ENCODE data around the gene CRYAA.
"Not testable (repeated sequence)": the region's sequence is repeated elsewhere in the genome, so short reads cannot be mapped to it uniquely, and the experiment has no call there.

The CRYAA gene

DNA sequence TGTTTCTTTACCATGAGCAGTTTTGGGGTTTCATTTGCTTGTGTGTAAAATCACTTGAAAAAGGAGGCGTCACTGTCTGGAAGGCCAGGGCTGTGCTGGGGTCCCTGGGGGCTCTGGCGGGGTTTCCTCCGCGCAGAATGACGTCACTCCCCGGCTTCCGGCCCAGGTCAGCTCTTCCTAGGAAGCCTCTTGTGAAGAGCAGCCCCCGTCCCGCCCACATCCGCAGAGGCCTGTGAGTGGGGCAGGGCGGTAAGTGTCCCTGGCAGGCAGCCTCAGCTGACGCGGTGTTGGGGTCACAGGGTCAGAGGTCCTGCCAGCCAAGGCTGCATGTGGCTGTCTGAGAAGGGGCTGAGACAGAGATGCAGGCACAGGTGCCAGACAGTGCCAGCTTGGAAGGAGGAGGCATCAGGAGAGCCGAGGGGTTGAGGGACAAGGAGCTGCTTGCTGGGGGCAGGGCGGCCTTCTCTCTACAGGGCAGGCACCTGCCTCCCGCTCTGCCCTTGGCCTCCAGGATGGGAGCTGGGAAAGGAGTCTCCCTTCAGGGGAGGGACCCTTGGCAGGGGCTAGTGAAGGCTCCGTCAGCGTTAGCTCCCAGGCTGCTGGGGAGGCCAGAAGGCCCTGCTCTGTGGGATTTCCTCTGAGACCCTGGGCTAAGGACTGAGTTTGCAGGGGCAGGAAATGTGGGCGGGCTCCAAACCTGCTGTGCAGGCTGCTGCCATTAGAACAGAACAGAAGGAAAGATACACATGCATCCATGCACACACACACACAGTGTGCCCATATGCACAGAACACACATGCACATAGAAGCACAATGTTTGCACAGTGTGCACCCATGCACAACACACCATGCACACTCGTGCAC, 8.5 kb downstream of the CRYAA start:
- DNase-seq (ENCODE audit: low read depth in 2 of 2): not testable (repeated sequence)

DNA sequence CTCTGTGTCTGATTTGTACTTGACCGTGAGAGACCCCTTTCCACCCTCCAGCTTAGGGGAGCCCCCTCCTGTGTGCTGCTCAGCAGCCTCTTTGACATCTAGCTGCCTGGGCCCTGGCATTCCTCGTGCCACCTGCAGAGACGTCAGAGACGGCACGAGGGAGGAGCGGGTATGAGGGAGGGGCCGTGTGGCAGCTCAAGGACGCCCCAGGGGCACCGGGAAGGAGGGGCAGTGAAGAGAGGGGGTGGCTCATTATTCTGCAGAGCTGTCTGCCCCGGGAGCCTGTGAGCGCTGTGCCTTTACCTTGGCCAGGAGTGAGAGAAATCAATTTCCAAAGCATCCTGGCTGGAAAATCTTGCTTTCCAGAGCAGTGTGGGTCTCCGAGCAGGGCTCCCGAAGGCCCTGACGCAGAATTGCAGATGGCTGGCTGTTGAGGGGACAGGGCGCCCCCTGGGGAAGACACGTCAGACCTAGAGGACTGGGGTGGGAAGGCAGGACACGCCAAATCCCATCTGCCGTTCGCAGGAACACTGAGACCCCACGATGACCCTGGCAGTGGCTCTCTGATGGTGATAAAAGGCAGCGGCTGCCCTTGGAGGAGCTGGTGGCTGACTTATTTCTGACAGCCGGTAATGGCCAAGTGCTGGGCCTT, 9.5 kb downstream of the CRYAA start:
- not testable (repeated sequence) for DNase-seq (ENCODE audit: low read depth in 2 of 2)

DNA sequence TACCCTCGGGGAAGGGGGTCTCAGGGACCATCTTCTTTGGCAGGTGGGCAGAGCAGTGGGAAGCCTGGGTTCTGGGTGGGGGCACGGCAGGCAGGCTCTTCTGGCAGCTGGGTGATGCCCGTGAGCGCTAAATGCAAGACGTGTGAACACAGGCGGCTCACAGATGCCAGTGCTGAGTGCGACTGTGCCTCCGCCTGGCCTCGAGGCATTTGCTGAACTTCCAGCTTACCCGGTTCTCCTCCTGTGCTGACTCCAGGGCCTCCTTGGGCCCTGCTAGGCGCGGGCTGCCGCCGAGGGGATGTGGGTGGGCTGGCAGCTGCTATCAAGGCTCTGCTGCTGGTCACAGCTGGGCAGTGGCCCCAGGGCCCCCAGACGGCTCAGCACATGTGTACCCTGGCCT, 12.2 kb downstream of the CRYAA start:
- DNase-seq (ENCODE audit: low read depth in 2 of 2): not testable (repeated sequence)

DNA sequence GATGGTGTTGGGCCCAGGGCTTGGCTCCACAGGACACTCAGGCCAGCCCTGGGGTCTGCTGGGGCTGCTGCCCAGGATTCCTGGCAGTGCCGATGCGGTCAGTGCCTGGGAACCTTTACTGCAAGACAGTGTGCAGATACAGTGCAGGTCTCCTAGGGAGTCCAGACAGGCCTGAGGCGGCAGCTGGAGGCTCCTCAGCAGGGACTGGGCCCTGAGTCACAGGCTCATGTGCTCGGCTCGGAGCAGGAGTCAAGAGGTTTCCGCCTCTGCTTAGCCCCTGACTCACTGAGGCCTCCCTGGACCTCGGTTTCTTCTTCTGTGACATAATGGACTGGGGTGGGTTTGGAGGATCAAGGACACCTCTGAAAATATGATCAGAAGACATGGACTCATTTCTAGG, 18.5 kb downstream of the CRYAA start:
- DNase-seq (ENCODE audit: low read depth in 2 of 2): not testable (repeated sequence)

DNA sequence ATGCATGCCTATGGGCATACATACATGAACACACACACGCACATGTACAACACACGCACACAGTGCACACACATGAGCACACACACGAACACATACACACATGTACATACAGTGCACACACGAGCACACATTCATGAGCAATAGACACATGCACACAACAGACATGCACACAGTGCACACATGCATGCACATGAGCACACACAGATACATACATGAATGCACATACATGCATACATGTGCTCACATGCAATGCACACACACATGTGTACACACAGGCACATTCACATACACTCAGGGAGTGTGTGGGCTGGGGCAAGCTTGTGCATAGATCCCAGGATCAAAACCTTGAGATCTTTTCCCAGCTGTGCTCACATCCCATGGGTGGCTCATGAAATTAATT, 18.9 kb downstream of the CRYAA start:
- no peak for DNase-seq (ENCODE audit: low read depth in 2 of 2)

DNA sequence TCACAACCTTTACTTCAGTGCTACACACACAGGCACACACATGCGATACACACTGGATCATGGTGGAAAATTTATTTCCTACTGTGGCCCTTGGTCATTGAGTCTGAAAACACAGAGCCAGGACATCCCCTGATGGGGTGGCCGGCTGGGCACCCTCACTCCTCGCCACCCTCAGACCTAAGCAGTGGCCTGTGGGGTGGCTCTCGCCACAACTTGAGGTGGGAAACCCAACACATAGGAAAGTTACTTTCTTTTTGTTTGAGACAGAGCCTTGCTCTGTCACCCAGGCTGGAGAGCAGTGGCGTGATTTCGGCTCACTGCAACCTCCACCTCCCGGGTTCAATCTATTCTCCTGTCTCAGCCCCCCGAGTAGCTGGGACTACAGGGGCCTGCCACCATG, 19.4 kb downstream of the CRYAA start:
- no peak for DNase-seq (ENCODE audit: low read depth in 2 of 2)

DNA sequence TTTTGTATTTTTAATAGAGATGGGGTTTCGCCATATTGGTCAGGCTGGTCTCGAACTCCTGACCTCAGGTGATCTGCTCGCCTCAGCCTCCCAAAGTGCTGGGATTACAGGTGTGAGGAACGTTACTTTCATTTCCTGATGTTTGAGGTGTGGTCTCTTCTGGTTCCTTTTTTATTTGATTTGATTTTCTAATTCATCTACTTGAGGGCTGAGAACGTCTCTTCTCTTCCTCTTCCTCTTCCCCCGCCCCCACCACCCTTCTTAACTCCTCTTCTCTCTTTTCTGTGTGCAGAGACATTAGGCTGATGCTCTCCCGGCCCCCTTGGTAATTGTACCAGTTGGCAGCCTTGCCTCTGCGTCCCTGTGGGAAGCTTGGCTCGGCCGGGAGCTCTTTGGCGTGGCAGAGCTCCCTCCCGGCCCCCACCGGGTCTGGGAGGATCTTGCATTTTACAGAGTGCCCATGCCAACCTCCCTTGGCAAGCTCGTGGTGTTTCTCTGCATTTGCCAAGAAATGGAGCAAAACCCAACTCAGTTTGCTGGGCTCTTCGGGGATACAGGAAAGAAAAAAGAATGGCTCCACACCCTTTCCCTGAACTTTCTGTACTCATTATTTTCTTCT, 19.9 kb downstream of the CRYAA start:
- DNase-seq (ENCODE audit: low read depth in 2 of 2): no peak

DNA sequence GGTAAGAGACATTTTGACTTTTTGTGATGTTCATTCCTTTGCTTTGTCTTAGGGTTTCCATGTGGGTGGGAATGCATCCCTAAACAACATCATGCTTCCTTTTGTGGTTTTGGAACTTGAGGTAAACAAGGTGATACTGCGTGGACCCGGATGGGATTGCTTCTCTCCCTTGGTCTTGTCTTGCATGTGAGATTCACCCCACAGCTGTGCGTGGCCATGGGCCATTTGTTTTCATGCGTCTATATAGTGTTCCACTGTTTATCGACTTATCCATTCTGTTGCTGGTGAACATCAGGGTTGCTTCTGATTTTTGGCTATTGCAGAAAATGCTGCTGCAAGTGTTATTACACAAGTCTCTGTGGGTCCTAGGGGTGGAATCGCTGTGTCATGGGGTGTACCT, 21.1 kb downstream of the CRYAA start:
- no peak for DNase-seq (ENCODE audit: low read depth in 2 of 2)

DNA sequence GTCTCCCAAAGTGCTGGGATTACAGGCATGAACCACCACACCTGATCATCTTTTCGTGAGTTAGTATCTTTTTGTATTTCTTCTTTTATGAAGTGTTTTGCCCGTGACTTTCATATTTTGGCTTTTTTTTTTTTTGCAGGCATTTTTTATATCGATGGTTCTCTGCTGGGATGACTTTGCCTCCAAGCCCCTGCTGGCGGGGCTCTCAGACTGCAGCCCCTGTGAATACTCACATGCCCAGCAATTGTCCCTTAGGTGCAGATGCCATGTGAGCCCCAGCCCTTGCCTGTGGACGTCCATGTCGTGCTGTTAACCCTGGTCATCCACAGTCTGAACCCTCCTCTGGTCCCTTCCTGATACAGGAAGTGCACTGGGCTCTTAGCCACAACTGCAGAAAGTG, 21.7 kb downstream of the CRYAA start:
- DNase-seq (ENCODE audit: low read depth in 2 of 2): no peak

DNA sequence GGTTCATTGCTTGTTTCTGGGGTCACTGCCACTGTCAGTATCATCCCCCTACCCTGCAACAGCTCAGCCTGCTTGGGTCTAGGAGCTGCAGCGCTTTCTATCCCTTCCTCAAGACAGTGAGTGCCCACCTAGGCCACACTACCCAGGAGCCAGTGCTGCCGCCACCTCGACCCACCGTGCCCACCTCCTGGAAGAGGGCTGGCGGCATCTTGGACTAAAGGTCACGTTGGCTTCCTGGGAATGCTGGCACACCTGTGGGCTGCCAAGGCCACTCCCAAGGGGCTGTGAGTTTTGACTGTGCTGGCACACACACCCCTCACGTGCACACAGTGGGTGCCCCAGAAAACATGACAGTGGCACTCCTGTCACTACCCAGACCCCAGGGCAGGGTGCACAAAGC, 22.1 kb downstream of the CRYAA start:
- DNase-seq (ENCODE audit: low read depth in 2 of 2): no peak

DNA sequence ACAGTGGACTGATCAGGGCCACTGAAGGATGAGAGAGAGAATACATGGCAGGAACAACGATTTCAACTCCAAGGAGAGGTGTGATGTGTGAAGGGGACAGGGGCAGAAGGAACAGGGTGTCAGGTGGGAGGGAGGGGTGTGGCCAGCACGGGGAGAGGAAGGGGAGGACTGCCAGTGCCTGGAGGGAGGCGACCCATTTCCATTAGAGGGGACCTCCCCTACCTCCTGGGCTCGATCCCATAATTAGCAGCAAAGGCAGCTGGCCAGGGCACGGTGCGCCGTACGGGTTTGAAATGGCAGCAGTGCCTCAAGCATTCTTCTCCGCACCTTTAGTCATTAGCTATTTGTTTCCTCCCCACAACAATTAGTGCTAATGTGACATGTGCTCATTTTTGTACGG, 22.7 kb downstream of the CRYAA start:
- no peak for DNase-seq (ENCODE audit: low read depth in 2 of 2)

DNA sequence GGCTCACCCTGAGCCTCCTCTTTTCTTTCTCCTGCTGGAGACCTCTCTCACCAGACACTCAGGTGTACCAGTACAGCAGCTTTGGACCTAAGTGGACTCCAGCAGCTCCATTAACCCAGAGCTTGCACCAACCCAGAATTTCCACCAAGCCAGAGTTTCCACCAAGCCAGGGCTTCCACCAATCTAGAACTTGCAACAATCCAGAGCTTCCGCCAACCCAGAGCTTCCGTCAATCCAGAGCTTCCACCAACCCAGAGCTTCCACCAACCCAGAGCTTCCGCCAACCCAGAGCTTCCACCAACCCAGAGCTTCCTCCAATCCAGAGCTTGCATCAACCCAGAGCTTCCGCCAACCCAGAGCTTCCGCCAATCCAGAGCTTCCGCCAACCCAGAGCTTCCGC, 23.2 kb downstream of the CRYAA start:
- no peak for DNase-seq (ENCODE audit: low read depth in 2 of 2)

DNA sequence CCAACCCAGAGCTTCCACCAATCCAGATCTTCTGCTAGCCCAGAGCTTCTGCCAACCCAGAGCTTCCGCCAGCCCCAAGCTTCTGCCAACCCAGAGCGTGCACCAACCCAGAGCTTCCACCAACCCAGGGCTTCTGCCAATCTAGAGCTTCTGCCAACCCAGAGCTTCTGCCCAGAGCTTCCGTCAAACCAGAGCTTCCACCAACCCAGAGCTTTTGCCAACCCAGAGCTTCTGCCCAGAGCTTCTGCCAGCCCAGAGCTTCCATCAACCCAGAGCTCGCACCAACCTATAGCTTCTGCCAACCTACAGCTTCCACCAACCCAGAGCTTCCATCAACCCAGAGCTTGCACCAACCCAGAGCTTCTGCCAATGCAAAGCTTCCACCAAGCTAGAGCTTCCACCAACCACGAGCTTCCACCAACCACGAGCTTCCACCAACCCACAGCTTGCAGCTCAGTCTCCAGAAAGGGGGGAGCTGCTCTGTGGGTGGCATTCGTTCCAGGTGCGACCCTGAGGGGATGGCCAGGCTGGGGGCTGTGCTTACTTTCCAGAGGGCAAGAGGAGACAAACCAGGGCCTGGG, 23.8 kb downstream of the CRYAA start:
- no peak for DNase-seq (ENCODE audit: low read depth in 2 of 2)

DNA sequence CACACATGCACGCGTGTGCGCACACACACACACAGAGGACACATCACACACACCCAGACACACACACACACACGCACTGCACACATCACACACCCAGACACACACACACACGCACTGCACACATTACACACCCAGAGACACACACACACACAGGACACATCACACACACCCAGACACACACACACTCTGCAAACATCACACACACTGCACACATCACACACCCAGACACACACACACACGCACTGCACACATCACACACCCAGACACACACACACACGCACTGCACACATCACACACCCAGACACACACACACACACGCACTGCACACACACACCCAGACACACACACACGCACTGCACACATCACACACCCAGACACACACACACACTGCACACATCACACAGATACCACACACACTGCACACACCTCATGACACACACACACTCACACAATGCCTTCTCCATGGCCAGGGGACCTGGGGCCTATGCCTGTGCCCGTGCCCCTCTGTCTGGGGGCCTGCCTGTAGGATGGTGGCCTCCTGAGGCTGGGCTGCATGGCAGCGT, 24.4 kb downstream of the CRYAA start:
- DNase-seq (ENCODE audit: low read depth in 2 of 2): no peak

DNA sequence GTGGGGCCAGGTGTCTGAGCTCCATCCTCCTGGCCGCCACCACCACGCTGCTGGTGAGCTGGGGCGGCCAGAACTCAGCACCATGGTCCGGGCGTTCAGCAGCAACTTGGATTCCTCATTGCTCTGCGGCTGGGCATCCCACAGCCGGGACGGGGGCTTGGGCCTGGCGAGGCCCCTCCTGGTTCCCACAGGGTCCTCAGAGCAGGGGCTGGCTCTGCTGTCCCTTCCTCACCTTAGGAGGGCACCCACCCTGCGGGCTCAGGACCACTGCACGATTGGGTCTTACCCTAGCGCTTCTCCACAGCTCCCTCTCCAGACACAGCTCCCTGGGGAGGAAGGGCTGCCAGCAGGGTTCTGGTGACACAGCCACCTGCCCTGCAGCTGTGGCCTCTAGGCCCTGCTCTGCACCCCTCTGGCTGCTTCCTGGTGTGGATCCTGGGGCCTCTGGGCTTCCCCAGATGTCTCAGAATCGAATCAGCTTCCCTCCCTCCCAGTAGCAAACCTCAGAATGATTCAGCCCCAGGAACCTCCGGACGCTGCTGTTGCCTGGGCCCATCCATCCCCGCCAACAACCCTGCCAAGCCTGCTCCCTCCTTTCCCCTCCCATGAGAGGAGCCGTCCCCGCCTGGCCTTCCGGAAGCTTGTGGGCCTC, 25.0 kb downstream of the CRYAA start:
- no peak for DNase-seq (ENCODE audit: low read depth in 2 of 2)

DNA sequence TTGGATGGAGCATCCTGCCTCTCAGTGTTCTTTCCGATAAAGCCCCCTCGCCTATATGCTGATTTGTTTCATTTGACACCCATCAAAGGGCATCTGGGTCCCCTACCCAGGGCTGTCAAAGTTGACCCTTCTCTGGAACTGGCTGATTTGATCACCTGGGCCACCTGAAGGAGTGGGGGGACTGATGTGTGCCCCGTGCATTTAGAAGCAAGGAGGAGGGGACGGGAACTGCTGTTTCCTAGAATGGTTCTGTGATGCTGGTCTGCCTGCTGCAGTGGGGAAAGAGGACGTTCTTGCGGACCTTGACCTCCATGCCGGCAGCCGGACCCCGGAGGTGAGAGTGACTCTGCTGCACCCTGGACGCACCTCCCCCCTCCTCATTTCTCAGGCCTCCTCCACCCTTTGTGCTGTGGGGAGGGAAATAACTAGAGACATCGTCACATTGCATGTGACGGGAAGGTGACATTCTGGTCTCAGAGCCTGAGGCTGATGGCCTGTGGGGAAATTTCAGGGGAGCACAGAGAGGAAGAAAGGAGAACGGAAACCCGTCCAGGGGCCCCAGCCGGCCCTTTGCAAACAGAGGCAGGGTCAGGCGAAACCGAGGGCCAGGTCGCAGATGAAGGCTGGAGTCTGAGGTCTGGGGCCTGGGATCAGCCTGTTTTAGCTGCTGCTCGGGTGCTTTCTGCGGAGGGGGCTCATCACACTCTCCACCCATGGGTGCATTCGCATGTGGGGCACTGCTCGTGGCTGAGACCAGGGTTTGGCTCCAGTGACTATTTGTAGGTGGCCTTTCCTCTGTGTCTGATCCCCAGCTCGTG, 25.7 kb downstream of the CRYAA start:
- DNase-seq (ENCODE audit: low read depth in 2 of 2): no peak

DNA sequence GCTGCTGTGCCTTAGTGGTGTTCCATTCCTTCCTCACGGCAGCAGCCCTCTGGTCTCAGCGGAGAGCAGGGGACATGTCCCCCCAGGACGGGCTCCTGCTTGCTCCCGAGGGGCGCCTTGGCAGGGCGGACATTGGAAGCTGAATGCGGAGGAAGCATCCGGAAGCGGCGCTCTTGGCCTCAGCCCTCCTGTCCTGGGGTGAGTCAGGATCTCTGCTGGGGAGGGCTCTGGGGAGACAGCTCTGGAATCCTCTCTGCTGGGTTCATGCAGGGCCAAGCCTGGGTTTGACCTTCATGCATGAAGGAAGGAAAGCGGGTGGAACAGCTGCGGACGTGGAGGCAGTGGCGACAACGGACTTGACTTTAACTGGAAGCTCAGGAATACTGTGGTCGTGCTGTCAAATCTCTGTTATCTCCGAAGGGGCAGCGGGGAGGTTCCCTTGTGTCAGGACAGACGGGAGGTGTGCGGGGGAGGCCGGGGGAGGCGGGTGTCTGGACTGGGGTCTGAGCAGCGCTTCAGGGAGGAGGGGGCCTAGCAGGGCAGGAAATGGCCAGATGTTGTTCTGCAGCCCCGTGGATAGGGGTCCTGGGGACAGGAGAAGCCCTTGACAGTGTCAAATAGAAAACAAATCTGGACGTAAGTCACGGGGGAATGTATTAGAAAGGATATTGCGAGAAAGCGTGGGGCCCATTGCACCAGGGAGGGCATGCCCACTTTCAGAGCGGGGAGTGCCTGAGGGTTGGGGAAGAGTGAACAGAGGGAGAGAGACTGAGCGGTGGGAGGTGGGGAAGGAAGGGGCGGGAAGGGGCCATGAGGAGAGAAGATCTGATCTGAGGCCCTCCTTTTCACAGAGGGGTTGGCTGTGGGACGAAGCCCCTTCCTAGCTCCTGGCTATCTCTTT, 26.6 kb downstream of the CRYAA start:
- DNase-seq (ENCODE audit: low read depth in 2 of 2): no peak

DNA sequence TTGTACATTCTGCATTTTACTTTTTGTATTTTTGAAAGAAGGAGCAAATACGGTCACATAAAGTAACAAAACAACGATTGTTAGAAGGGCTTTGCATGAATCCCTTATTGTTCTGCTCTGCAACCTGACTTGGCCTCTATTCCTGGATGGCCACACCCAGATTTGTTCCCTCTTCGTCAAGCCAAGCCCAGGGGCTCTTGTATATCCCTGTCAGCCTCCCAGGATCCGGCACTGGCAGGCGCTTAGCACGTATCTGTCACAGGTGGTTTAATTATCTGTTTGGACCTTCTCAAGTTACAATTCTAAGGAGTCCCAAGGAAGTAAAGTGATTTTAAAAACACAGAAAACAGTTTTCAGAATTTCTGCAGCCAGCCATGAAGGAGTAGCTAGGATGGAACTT, 28.0 kb downstream of the CRYAA start:
- DNase-seq (ENCODE audit: low read depth in 2 of 2): no peak

DNA sequence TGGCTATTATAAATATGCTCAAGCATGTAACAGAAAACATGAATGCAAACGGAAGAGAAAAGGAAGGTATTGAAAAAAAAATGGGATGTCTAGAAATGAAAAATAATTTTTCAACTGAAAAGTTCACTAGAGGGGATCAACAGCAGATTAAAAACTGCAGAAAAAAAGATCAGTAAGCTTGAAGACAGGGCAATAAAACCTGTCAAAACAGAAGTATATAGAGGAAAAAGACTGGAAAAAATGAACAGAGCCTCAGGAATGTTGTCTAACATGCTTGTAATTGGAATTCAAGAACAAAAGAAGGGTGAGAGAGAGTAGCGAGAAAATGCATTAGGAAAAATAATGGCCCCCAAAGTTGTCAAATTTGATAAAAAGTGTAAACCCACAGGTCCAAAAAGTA, 29.6 kb downstream of the CRYAA start:
- DNase-seq (ENCODE audit: low read depth in 2 of 2): no peak

DNA sequence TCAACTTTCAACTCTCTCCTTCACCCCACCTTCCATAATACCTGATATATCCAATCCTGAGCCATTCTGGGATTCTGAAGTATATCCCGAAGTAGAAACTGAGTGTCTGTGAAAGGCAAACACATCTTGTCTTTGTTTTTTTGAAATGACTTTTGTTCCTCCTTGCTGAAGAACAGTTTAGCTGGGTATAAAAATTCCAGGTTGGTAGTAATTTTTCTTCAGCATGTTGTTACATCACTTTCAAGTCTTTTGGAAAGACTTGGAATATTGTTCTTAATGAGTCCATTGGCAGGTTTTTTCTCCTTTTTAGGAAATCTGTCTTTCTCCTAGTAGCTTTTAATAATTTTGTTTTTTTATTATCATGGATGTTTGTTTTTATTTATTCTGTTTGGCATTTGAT, 32.7 kb downstream of the CRYAA start:
- DNase-seq (ENCODE audit: low read depth in 2 of 2): no peak
